Gastroesophageal sphincter (tissue), 3 donors: ENCODE data around the gene MAK.

Experiments used
- CTCF ChIP-seq, 4 experiments: fragments of 200-600 bp in 2 of 4; fragments of 450-650 bp in 2 of 4; sonication (generic) in 1 of 4; IDR thresholded peaks; one replicate each; pipeline ENCODE4 v1.5.1; 2017 to 2019; ENCODE audit warnings: antibody characterized with exemption in 4 of 4, mild to moderate bottlenecking in 2 of 4, moderate library complexity in 2 of 4
- POLR2A ChIP-seq, 2 donors: fragments of 450-650 bp; IDR thresholded peaks; one replicate each; pipeline ENCODE4 v1.6.1; 2017; ENCODE audit warnings: antibody characterized with exemption in 2 of 2, mild to moderate bottlenecking in 2 of 2, moderate library complexity in 1 of 2
- POLR2AphosphoS5 ChIP-seq: sonication (generic); formaldehyde crosslinking; IDR thresholded peaks from one replicate; pipeline ENCODE4 v1.6.1; 2017; ENCODE audit warnings: antibody characterized with exemption

- TF ChIP-seq CTCF (IDR thresholded peaks at IDR 0.05) (no peak), POLR2AphosphoS5 (no peak), POLR2A (IDR thresholded peaks at IDR 0.05) (no peak)
These were observed 46.2 kb downstream of the MAK start for GRCh38 chr6:10792101-10792500.
